ENCODE measurements around the gene PDCL2.

GRCh38 chr4:55634417-55635128 is 42.5 kb upstream of the PDCL2 start:
- TF ChIP-seq EZH2 (IDR thresholded peaks at IDR 0.05; ENCODE audit: insufficient read depth, poor library complexity, severe bottlenecking) (no peak), EZH2phosphoT487 (IDR thresholded peaks at IDR 0.05; ENCODE audit: insufficient read depth, low read depth) (no peak)
